ENCODE results near the gene ADK.
"Not testable (repeated sequence)": the region's sequence is repeated elsewhere in the genome, so short reads cannot be mapped to it uniquely, and the experiment has no call there.

Gene ADK

GRCh38 chr10:74187237-74187636, 36.2 kb downstream of the ADK start:
- DNase-seq: no peak

- not testable (repeated sequence) for DNase-seq
Measured at GRCh38 chr10:74188617-74189016, 37.6 kb downstream of the ADK start.

- peak in 1 of 5 donors; percentile 63 for DNase-seq
Measured at GRCh38 chr10:74189999-74190421, 39.0 kb downstream of the ADK start.

- no peak for DNase-seq
Measured at GRCh38 chr10:74190494-74190893, 39.5 kb downstream of the ADK start.

- no peak for DNase-seq
Measured at GRCh38 chr10:74194545-74194944, 43.5 kb downstream of the ADK start.

- DNase-seq: no peak
Measured at GRCh38 chr10:74194999-74195398, 44.0 kb downstream of the ADK start.

- DNase-seq: no peak
Measured at GRCh38 chr10:74199315-74199714, 48.3 kb downstream of the ADK start.

- no peak for DNase-seq
Measured at GRCh38 chr10:74202356-74202755, 51.3 kb downstream of the ADK start.

- DNase-seq: no peak
Measured at GRCh38 chr10:74206746-74207145, 55.7 kb downstream of the ADK start.

- no peak for DNase-seq
Measured at GRCh38 chr10:74207691-74208480, 56.9 kb downstream of the ADK start.

- no peak for DNase-seq
Measured at GRCh38 chr10:74208997-74209396, 58.0 kb downstream of the ADK start.

- DNase-seq: no peak
Measured at GRCh38 chr10:74213019-74213418, 62.0 kb downstream of the ADK start.

- peak in 3 of 5 donors; percentile 24 to 30 (median 30) for DNase-seq
Measured at GRCh38 chr10:74213571-74214162, 62.6 kb downstream of the ADK start.

GRCh38 chr10:74217110-74217509, 66.1 kb downstream of the ADK start:
- not testable (repeated sequence) for DNase-seq

GRCh38 chr10:74222467-74222866, 71.4 kb downstream of the ADK start:
- not testable (repeated sequence) for DNase-seq

- DNase-seq: peak in 1 of 5 donors; percentile 72
Measured at GRCh38 chr10:74223755-74224529, 72.9 kb downstream of the ADK start.

GRCh38 chr10:74227697-74228424, 76.8 kb downstream of the ADK start:
- DNase-seq: peak in 1 of 5 donors; percentile 24

- no peak for DNase-seq
Measured at GRCh38 chr10:74231375-74231774, 80.4 kb downstream of the ADK start.

GRCh38 chr10:74233281-74233680, 82.3 kb downstream of the ADK start:
- no peak for DNase-seq

- no peak for DNase-seq
Measured at GRCh38 chr10:74234569-74234968, 83.5 kb downstream of the ADK start.

GRCh38 chr10:74238031-74238431, 87.0 kb downstream of the ADK start:
- DNase-seq: no peak

- DNase-seq: no peak
Measured at GRCh38 chr10:74238516-74238915, 87.5 kb downstream of the ADK start.

- DNase-seq: no peak
Measured at GRCh38 chr10:74243067-74243466, 92.0 kb downstream of the ADK start.

Data from T-helper 1 cell (primary cell).